Kidney (tissue), 14 donors: ENCODE results near the gene APOA4. TPM values are rescaled to one million over a fixed set of nuclear protein-coding genes. Genes with fewer than 3 reads are reported as not detected.

ENCODE experiments used
- DNase-seq, 5 donors: peaks; one replicate each; pipeline ENCODE4 v3.0.0-alpha.2; 2013 to 2020
- FAIRE-seq: peaks from 2 replicates; lab custom pipeline; 2012; peaks lifted over from hg19 to GRCh38; lab: Jason Lieb, UNC
- H3K27ac ChIP-seq, 2 donors: one replicate each; pipeline ENCODE4 v1.7.0; 2013; ENCODE audit warnings: low read depth in 2 of 2, low read length in 2 of 2, inconsistent platforms in 1 of 2
- H3K27me3 ChIP-seq: one replicate; pipeline ENCODE4 v1.7.1; 2013; ENCODE audit warnings: low read length, inconsistent platforms; ENCODE audit not compliant: control insufficient read depth, insufficient read depth
- H3K36me3 ChIP-seq, 3 donors: one replicate each; pipeline versions ENCODE4 v1.7.0 to v1.7.1; 2013; ENCODE audit warnings: low read length in 3 of 3, control low read depth in 1 of 3, inconsistent platforms in 1 of 3; ENCODE audit not compliant: insufficient read depth in 3 of 3, control insufficient read depth in 2 of 3
- H3K4me1 ChIP-seq, 3 donors: one replicate each; pipeline versions ENCODE4 v1.7.0 to v1.7.1; 2013; ENCODE audit warnings: low read length in 3 of 3, inconsistent platforms in 1 of 3, low read depth in 1 of 3; ENCODE audit not compliant: control insufficient read depth in 2 of 3, insufficient read depth in 2 of 3
- H3K4me3 ChIP-seq, 3 donors: one replicate each; pipeline versions ENCODE4 v1.7.0 to v1.8.1; 2013; ENCODE audit warnings: low read length in 3 of 3, control low read depth in 1 of 3, inconsistent platforms in 1 of 3
- H3K9ac ChIP-seq, 3 donors: one replicate each; pipeline versions ENCODE4 v1.7.0 to v1.7.1; 2013; ENCODE audit warnings: low read length in 3 of 3, control low read depth in 1 of 3, inconsistent platforms in 1 of 3
- H3K9me3 ChIP-seq, 3 donors: one replicate each; pipeline versions ENCODE4 v1.7.0 to v1.7.1; 2013; ENCODE audit warnings: low read length in 3 of 3, control low read depth in 1 of 3, inconsistent platforms in 1 of 3; ENCODE audit not compliant: control insufficient read depth in 2 of 3, insufficient read depth in 1 of 3
- CTCF ChIP-seq: IDR thresholded peaks from 3 replicates; pipeline ENCODE4 v1.5.1; 2012; ENCODE audit warnings: mild to moderate bottlenecking, moderate library complexity, borderline replicate concordance; ENCODE audit not compliant: insufficient read depth; ENCODE audit errors: extremely low read depth
- intact Hi-C: fragments of 100-400 bp; cut with DNase I; formaldehyde crosslinking; loops from one replicate; pipeline ENCODE4 v1.11.1; 2022
- polyA plus RNA-seq: library from polyadenylated mRNA; stranded (reverse); fragments of 350-450 nt; fragmentation: Illumina TruSeq; extraction: RNeasy Lipid Tissue Mini Kit (QIAGEN cat#74804); gene quantifications from one replicate; pipeline ENCODE4 v1.2.3, GENCODE V29; 2014; ENCODE audit warnings: low read depth, low replicate concordance; ENCODE audit not compliant: insufficient read depth
- total RNA-seq: library from RNA; stranded (reverse); fragmentation: NEBNext Ultra II Directional; extraction: Animal tissue kit (Norgen Biotek cat#: 25700); gene quantifications from one replicate; pipeline ENCODE4 v1.2.1, GENCODE V29; 2021
- donor health status: control.
- donor health status: control.
- donor health status: control.
- donor health status: control.
- donor health status: control.
- donor health status: DM: yes; HTN: yes; CAD: no.
- donor health status: Normal renal cell carcinoma (clear cell type).

Gene APOA4
- total and polyA plus RNA-seq, 2 donors from 2014 or later = 0.80 TPM; not detected in 1

GRCh38 chr11:116791002-116791812 lies 31.9 kb downstream of the APOA4 start:
- H3K9ac ChIP-seq = no peak overlapping the region
- intact Hi-C loops = no loop called here
- peak overlapping the region in 1 of 3 donors; percentile 17 for H3K4me3 ChIP-seq
- TF ChIP-seq CTCF = peak; percentile 90
- peaks cover 0 to 4% (median 0%) of the 10 kb centered on the region in 3 donors for H3K36me3 ChIP-seq
- DNase-seq = peak; percentile 79 to 89 (median 81)
- no peaks in the 10 kb centered on the region for H3K9me3 ChIP-seq
- H3K27me3 ChIP-seq = no peaks in the 10 kb centered on the region
- peaks cover 0 to 17% (median 15%) of the 10 kb centered on the region in 3 donors for H3K4me1 ChIP-seq
- no peak overlapping the region for H3K27ac ChIP-seq
- no peak for FAIRE-seq

- Histone ChIP-seq H3K27ac (no peak overlapping the region), H3K27me3 (no peaks in the 10 kb centered on the region), H3K4me3 (no peak overlapping the region), H3K4me1 (peaks cover 0 to 17% (median 16%) of the 10 kb centered on the region in 3 donors), H3K9me3 (no peaks in the 10 kb centered on the region), H3K36me3 (peaks cover 0 to 10% (median 6%) of the 10 kb centered on the region in 3 donors), H3K9ac (no peak overlapping the region)
- no peak for FAIRE-seq
- TF ChIP-seq CTCF = no peak
- peak in 1 of 5 donors; percentile 79 for DNase-seq
- intact Hi-C loops = no loop called here
Observed at GRCh38 chr11:116790167-116791001, 32.7 kb downstream of the APOA4 start.

GRCh38 chr11:116788975-116789374 lies 34.1 kb downstream of the APOA4 start:
- no peak for FAIRE-seq
- H3K4me1 ChIP-seq = peaks cover 0 to 17% (median 16%) of the 10 kb centered on the region in 3 donors
- H3K36me3 ChIP-seq = peaks cover 5 to 22% (median 18%) of the 10 kb centered on the region in 3 donors
- no peaks in the 10 kb centered on the region for H3K9me3 ChIP-seq
- TF ChIP-seq CTCF = no peak
- no peak overlapping the region for H3K4me3 ChIP-seq
- no peak overlapping the region for H3K9ac ChIP-seq
- intact Hi-C loops = no loop called here
- no peak overlapping the region for H3K27ac ChIP-seq
- no peaks in the 10 kb centered on the region for H3K27me3 ChIP-seq
- peak in 1 of 5 donors; percentile 52 for DNase-seq
